GM23338 (cell line): ENCODE data around the gene RCCD1. TPM values are rescaled to one million over a fixed set of nuclear protein-coding genes. Genes with fewer than 3 reads are reported as not detected.

ENCODE experiments used
- ATAC-seq: fragments of 200-7000 bp; cut with Tn5 transposase; 3 replicates; pipeline ENCODE4 v1.9.1; 2020
- DNase-seq: peaks from one replicate; pipeline ENCODE4 v3.0.0-alpha.2; 2015; ENCODE audit warnings: low spot score
- H2AFZ ChIP-seq: fragments of 200-600 bp; sonication (generic); 2 replicates; pipeline ENCODE4 v1.8.0; 2016; ENCODE audit warnings: antibody characterized with exemption, mild to moderate bottlenecking, moderate library complexity
- H3F3A ChIP-seq: fragments of 200-600 bp; sonication (generic); replicated peaks from 2 replicates; pipeline ENCODE4 v1.8.0; 2017; ENCODE audit warnings: antibody characterized with exemption, mixed run types, low read depth
- H3K27ac ChIP-seq: fragments of 200-600 bp; sonication (generic); 2 replicates; pipeline ENCODE4 v1.6.1; 2016; ENCODE audit warnings: low read depth
- H3K27me3 ChIP-seq: fragments of 200-600 bp; sonication (generic); 2 replicates; pipeline ENCODE4 v1.8.0; 2016; ENCODE audit warnings: mild to moderate bottlenecking, mixed run types, moderate library complexity; ENCODE audit not compliant: insufficient read depth
- H3K36me3 ChIP-seq: fragments of 200-600 bp; sonication (generic); 2 replicates; pipeline ENCODE4 v1.8.0; 2016; ENCODE audit warnings: mild to moderate bottlenecking; ENCODE audit not compliant: insufficient read depth
- H3K4me1 ChIP-seq: fragments of 200-600 bp; sonication (generic); 2 replicates; pipeline ENCODE4 v1.8.0; 2016; ENCODE audit warnings: mild to moderate bottlenecking, moderate library complexity; ENCODE audit not compliant: insufficient read depth
- H3K4me2 ChIP-seq: fragments of 200-600 bp; sonication (generic); 2 replicates; pipeline ENCODE4 v1.7.1; 2017; ENCODE audit warnings: mixed run types
- H3K4me3 ChIP-seq: fragments of 200-600 bp; sonication (generic); 2 replicates; pipeline ENCODE4 v1.6.1; 2016; ENCODE audit warnings: mixed run types
- H3K79me2 ChIP-seq: fragments of 200-600 bp; sonication (generic); replicated peaks from 2 replicates; pipeline ENCODE4 v1.8.0; 2017; ENCODE audit warnings: mild to moderate bottlenecking; ENCODE audit not compliant: insufficient read depth
- H3K9me2 ChIP-seq: fragments of 200-600 bp; sonication (generic); 2 replicates; pipeline ENCODE4 v1.8.0; 2017; ENCODE audit not compliant: insufficient read depth
- H4K20me1 ChIP-seq: fragments of 200-600 bp; sonication (generic); replicated peaks from 2 replicates; pipeline ENCODE4 v1.8.0; 2017; ENCODE audit warnings: mild to moderate bottlenecking; ENCODE audit not compliant: insufficient read depth
- H3K27ac Mint-ChIP-seq: 2 replicates; pipeline ENCODE4 v1.8.0; 2020; ENCODE audit warnings: inconsistent platforms, mild to moderate bottlenecking, moderate library complexity, mixed read lengths
- H3K27me3 Mint-ChIP-seq: 3 replicates; pipeline ENCODE4 v1.8.0; 2022; ENCODE audit warnings: low read depth, mild to moderate bottlenecking, moderate library complexity, mixed read lengths, inconsistent platforms; ENCODE audit not compliant: insufficient read depth, poor library complexity
- H3K36me3 Mint-ChIP-seq: 3 replicates; pipeline ENCODE4 v1.8.0; 2021; ENCODE audit warnings: low read depth, mild to moderate bottlenecking, inconsistent platforms, moderate library complexity, mixed read lengths
- H3K4me1 Mint-ChIP-seq: 3 replicates; pipeline ENCODE4 v1.8.0; 2020; ENCODE audit warnings: mild to moderate bottlenecking, inconsistent platforms, mixed read lengths
- H3K4me3 Mint-ChIP-seq: 3 replicates; pipeline ENCODE4 v1.8.0; 2021; ENCODE audit warnings: moderate library complexity, mild to moderate bottlenecking, inconsistent platforms, mixed read lengths
- H3K9me3 Mint-ChIP-seq: 3 replicates; pipeline ENCODE4 v1.8.0; 2020; ENCODE audit warnings: moderate library complexity, mild to moderate bottlenecking, inconsistent platforms, mixed read lengths
- CREB1 ChIP-seq: fragments of 250-450 bp; sonication (Bioruptor Pico); IDR thresholded peaks from 2 replicates; pipeline ENCODE4 v1.5.0; 2020; ENCODE audit warnings: low read depth, mild to moderate bottlenecking, moderate library complexity
- CTCF ChIP-seq, 2 experiments: fragments of 200-600 bp in 1 of 2; sonication (generic) in 1 of 2; conservative IDR thresholded peaks; 2 replicates each; pipeline versions ENCODE4 v1.5.1 to v1.6.1; 2016 to 2017; ENCODE audit warnings: antibody characterized with exemption in 2 of 2, low read depth in 2 of 2, mild to moderate bottlenecking in 2 of 2, moderate library complexity in 1 of 2
- ETS1 ChIP-seq: IDR thresholded peaks from 2 replicates; pipeline ENCODE4 v1.6.1; 2016; ENCODE audit warnings: antibody characterized with exemption
- EZH2 ChIP-seq: fragments of 200-600 bp; sonication (generic); IDR thresholded peaks from one replicate; pipeline ENCODE4 v1.8.0; 2017; ENCODE audit warnings: antibody characterized with exemption, mild to moderate bottlenecking, low read depth; ENCODE audit not compliant: unreplicated experiment
- EZH2phosphoT487 ChIP-seq: fragments of 200-600 bp; sonication (generic); IDR thresholded peaks from one replicate; pipeline ENCODE4 v1.8.1; 2018; ENCODE audit warnings: antibody characterized with exemption; ENCODE audit not compliant: unreplicated experiment
- JUNB ChIP-seq: IDR thresholded peaks from one replicate; pipeline ENCODE4 v1.6.1; 2016; ENCODE audit warnings: antibody characterized with exemption; ENCODE audit not compliant: unreplicated experiment
- NANOG ChIP-seq: IDR thresholded peaks from 2 replicates; pipeline ENCODE4 v1.6.1; 2016; ENCODE audit warnings: antibody characterized with exemption, borderline replicate concordance
- POLR2AphosphoS5 ChIP-seq: IDR thresholded peaks from 2 replicates; pipeline ENCODE4 v1.6.1; 2016; ENCODE audit warnings: antibody characterized with exemption, low read depth
- STAT1 ChIP-seq: IDR thresholded peaks from one replicate; pipeline ENCODE4 v1.6.1; 2016; ENCODE audit warnings: antibody characterized with exemption; ENCODE audit not compliant: unreplicated experiment
- ZNF114 ChIP-seq: fragments of 250-450 bp; sonication (Bioruptor Pico); IDR thresholded peaks from 2 replicates; pipeline ENCODE4 v1.5.0; 2020; ENCODE audit warnings: mild to moderate bottlenecking, moderate library complexity
- ZNF331 ChIP-seq: fragments of 250-450 bp; sonication (Bioruptor Pico); IDR thresholded peaks from 2 replicates; pipeline ENCODE4 v1.5.0; 2020; ENCODE audit warnings: low read depth, mild to moderate bottlenecking, moderate library complexity
- ZNF462 ChIP-seq: fragments of 250-450 bp; sonication (Bioruptor Pico); IDR thresholded peaks from 2 replicates; pipeline ENCODE4 v1.5.0; 2020; ENCODE audit warnings: mild to moderate bottlenecking, moderate library complexity
- long read RNA-seq: library from polyadenylated mRNA; unstranded; transcript quantifications from one replicate; pipeline ENCODE4 v2.0.0, GENCODE V29; 2020; ENCODE audit not compliant: unreplicated experiment
- polyA plus RNA-seq: library from polyadenylated mRNA; unstranded; fragments of >200 nt; fragmentation: Nextera tagmentation; extraction: Ambion mirVana; gene quantifications from 2 replicates; pipeline ENCODE4 v1.2.1, GENCODE V29; 2016
- total RNA-seq: library from RNA; depleted of rRNA; stranded (reverse); fragments of >200 nt; shearing (Covaris generic); gene quantifications from 2 replicates; pipeline ENCODE4 v1.2.3, GENCODE V29; 2014; rRNA removed

RCCD1 gene
- total RNA-seq (16.4 and 17.1 TPM in 2 replicates), polyA plus RNA-seq (10.8 and 14.3 TPM in 2 replicates)
- long read RNA-seq, partial matches to known transcripts: 6 of 18 reads
- long read RNA-seq, other reads (novel, unspliced or antisense): 8 of 18 reads

- Histone ChIP-seq H3F3A (peaks cover 17% of the 10 kb centered on the region; the same call in 1 of the 2 replicates), H3K27me3 (no peaks in the 10 kb centered on the region), H3K36me3 (peaks cover 7% of the 10 kb centered on the region; the same call in 1 of the 2 replicates), H4K20me1 (no peaks in the 10 kb centered on the region), H3K9me2 (no peaks in the 10 kb centered on the region), H3K4me3 (peak within 1 kb of the TSS; percentile 75), H3K4me1 (peaks cover 13% of the 10 kb centered on the region), H3K4me2 (peak within 1 kb of the TSS; percentile 84), H3K79me2 (no peaks in the 10 kb centered on the region), H3K27ac (peak within 1 kb of the TSS; percentile 95), H2AFZ (peak within 1 kb of the TSS; percentile 90)
- Mint-ChIP-seq H3K27me3 (peaks cover 19% of the 10 kb centered on the region), H3K36me3 (peaks cover 40% of the 10 kb centered on the region), H3K27ac (peak within 1 kb of the TSS; percentile 93), H3K4me1 (peaks cover 10% of the 10 kb centered on the region), H3K4me3 (peak within 1 kb of the TSS; percentile 83), H3K9me3 (no peaks in the 10 kb centered on the region; the same call in 2 of the 3 replicates)
- ATAC-seq (peak; percentile 72), DNase-seq (peak; percentile 98)
- no peak for TF ChIP-seq EZH2
- TF ChIP-seq ZNF331: no peak
- TF ChIP-seq STAT1: no peak
- TF ChIP-seq ETS1: 0 out of 2 replicates have a peak, but pooled peaks have one; percentile 55
- no peak for TF ChIP-seq NANOG
- TF ChIP-seq ZNF462 (CRISPR knock-in tag): no peak
- TF ChIP-seq CTCF (conservative IDR thresholded peaks at IDR 0.05; ENCODE audit: low read depth in 2 of 2): no peak
- TF ChIP-seq CREB1 (CRISPR knock-in tag): peak; percentile 83
- TF ChIP-seq JUNB: no peak
- TF ChIP-seq POLR2AphosphoS5: peak; percentile 75
- no peak for TF ChIP-seq ZNF114 (CRISPR knock-in tag)
- TF ChIP-seq EZH2phosphoT487: no peak
Measured at GRCh38 chr15:90954712-90955623, at the start of gene RCCD1. RCCD1 (plus strand) TSS chr15:90954884; CDS start chr15:90956735, 1,851 bp downstream.
